Fibroblast of lung (primary cell): ENCODE results near the gene FAM13B. TPM values are rescaled to one million over a fixed set of nuclear protein-coding genes. Genes with fewer than 3 reads are reported as not detected.

Experiments used
- DNase-seq, 2 donors: peaks; one replicate each; pipeline versions ENCODE4 v3.0.0 to v3.0.0-alpha.2; 2010; ENCODE audit warnings: low read depth in 2 of 2
- H2AFZ ChIP-seq: 2 replicates; pipeline ENCODE4 v1.5.1; 2012; ENCODE audit warnings: low read length, control low read depth, inconsistent platforms
- H3K27ac ChIP-seq: 2 replicates; pipeline ENCODE4 v1.5.1; 2011; ENCODE audit warnings: low read length, control low read depth; ENCODE audit not compliant: insufficient read depth
- H3K27me3 ChIP-seq: 2 replicates; pipeline ENCODE4 v1.5.1; 2011; ENCODE audit warnings: mild to moderate bottlenecking, low read length; ENCODE audit not compliant: control insufficient read depth, insufficient read depth
- H3K36me3 ChIP-seq: 2 replicates; pipeline ENCODE4 v1.5.1; 2011; ENCODE audit warnings: low read length; ENCODE audit not compliant: control insufficient read depth, insufficient read depth
- H3K4me1 ChIP-seq: 2 replicates; pipeline ENCODE4 v1.5.1; 2011; ENCODE audit warnings: low read length; ENCODE audit not compliant: control insufficient read depth, insufficient read depth; ENCODE audit errors: extremely low read depth
- H3K4me2 ChIP-seq: 2 replicates; pipeline ENCODE4 v1.5.1; 2011; ENCODE audit warnings: low read length, control low read depth; ENCODE audit not compliant: insufficient read depth; ENCODE audit errors: extremely low read depth
- H3K4me3 ChIP-seq, 4 experiments: fragments of 200-600 bp in 1 of 4; sonication (generic) in 1 of 4; replicated peaks in 1 of 4; 2 replicates each; pipeline ENCODE4 v1.5.1; 2011 to 2016; ENCODE audit warnings: low read length in 4 of 4, low read depth in 3 of 4, mild to moderate bottlenecking in 3 of 4, control low read depth in 2 of 4, inconsistent platforms in 1 of 4, mixed read lengths in 1 of 4; ENCODE audit not compliant: insufficient read depth in 1 of 4; ENCODE audit errors: control extremely low read depth in 1 of 4
- H3K79me2 ChIP-seq: 2 replicates; pipeline ENCODE4 v1.5.1; 2012; ENCODE audit warnings: mild to moderate bottlenecking, low read length, inconsistent platforms; ENCODE audit not compliant: control insufficient read depth, insufficient read depth
- H3K9ac ChIP-seq: 2 replicates; pipeline ENCODE4 v1.5.1; 2011; ENCODE audit warnings: mild to moderate bottlenecking, low read length, control low read depth; ENCODE audit not compliant: insufficient read depth
- H3K9me3 ChIP-seq: 2 replicates; pipeline ENCODE4 v1.5.1; 2012; ENCODE audit warnings: low read depth, low read length; ENCODE audit not compliant: control insufficient read depth, insufficient read depth
- H4K20me1 ChIP-seq: 2 replicates; pipeline ENCODE4 v1.5.1; 2011; ENCODE audit warnings: low read length; ENCODE audit not compliant: control insufficient read depth, insufficient read depth; ENCODE audit errors: extremely low read depth
- CTCF ChIP-seq, 2 donors: IDR thresholded peaks in 1 of 2; conservative IDR thresholded peaks in 1 of 2; 1 replicate in 1 of 2; 2 replicates in 1 of 2; pipeline ENCODE4 v1.5.1; 2011 to 2012; ENCODE audit warnings: low read length in 2 of 2, control low read depth in 1 of 2, inconsistent platforms in 1 of 2, low read depth in 1 of 2, mild to moderate bottlenecking in 1 of 2
- EZH2 ChIP-seq: IDR thresholded peaks from 2 replicates; pipeline ENCODE4 v1.5.1; 2012; ENCODE audit warnings: low read length, control low read depth, mild to moderate bottlenecking; ENCODE audit errors: missing control alignments
- polyA plus RNA-seq, 2 donors: library from polyadenylated mRNA; depleted of rRNA in 1 of 2; stranded (reverse) in 1 of 2; unstranded in 1 of 2; fragments of >200 nt; gene quantifications; 2 replicates each; pipeline ENCODE4 v1.2.1, GENCODE V29; 2011 to 2012; ENCODE audit warnings: missing spikeins in 1 of 2
- total RNA-seq: library from RNA; depleted of rRNA; stranded (reverse); fragments of >200 nt; gene quantifications from 2 replicates; pipeline ENCODE4 v1.2.1, GENCODE V29; 2014

FAM13B gene
- total and polyA plus RNA-seq, 2 donors (not counting 1 experiment from before 2014, with no cell fraction given), result 20.7 to 25.1 TPM

- Histone ChIP-seq H4K20me1 (no peaks in the 10 kb centered on the region), H3K36me3 (no peaks in the 10 kb centered on the region), H3K27ac (no peak overlapping the region), H3K79me2 (no peaks in the 10 kb centered on the region), H3K9me3 (no peaks in the 10 kb centered on the region), H3K4me3 (no peak overlapping the region), H3K9ac (no peak overlapping the region), H2AFZ (no peak overlapping the region), H3K27me3 (no peaks in the 10 kb centered on the region), H3K4me2 (no peak overlapping the region), H3K4me1 (no peaks in the 10 kb centered on the region)
- TF ChIP-seq CTCF (conservative IDR thresholded peaks at IDR 0.05 in 1 of 2, IDR thresholded peaks at IDR 0.05 in 1 of 2; ENCODE audit: low read depth in 1 of 2, low read length in 2 of 2) (no peak), EZH2 (no peak)
- no peak for DNase-seq
These were observed 93.5 kb downstream of the FAM13B start for GRCh38 chr5:137939331-137939730.

DNA sequence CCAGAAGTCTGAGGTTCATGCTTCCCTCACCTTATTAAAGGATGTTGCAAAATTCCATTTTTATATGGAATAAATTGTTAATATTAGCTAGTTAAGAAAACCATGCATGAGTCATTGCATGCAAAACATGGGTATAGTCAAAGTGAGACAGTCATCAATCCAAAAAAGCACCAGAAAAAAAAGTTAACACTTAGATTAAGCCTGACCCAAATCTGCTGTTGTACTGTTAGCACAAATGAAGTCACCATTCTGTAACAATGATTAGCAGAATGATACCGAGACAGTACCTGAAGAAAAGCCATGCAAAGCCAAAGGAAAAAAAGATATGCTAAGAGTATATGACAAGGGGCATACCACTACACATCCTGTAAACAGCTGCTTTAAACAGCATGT is 94.1 kb downstream of the FAM13B start:
- no peaks in the 10 kb centered on the region for H3K4me1 ChIP-seq
- no peak overlapping the region for H2AFZ ChIP-seq
- no peak overlapping the region for H3K27ac ChIP-seq
- H3K27me3 ChIP-seq, result no peaks in the 10 kb centered on the region
- no peaks in the 10 kb centered on the region for H4K20me1 ChIP-seq
- no peak overlapping the region for H3K4me2 ChIP-seq
- H3K9ac ChIP-seq, result no peak overlapping the region
- no peak for TF ChIP-seq CTCF (conservative IDR thresholded peaks at IDR 0.05 in 1 of 2, IDR thresholded peaks at IDR 0.05 in 1 of 2; ENCODE audit: low read depth in 1 of 2, low read length in 2 of 2)
- no peak for TF ChIP-seq EZH2
- no peak overlapping the region for H3K4me3 ChIP-seq
- DNase-seq, result no peak
- no peaks in the 10 kb centered on the region for H3K36me3 ChIP-seq
- no peaks in the 10 kb centered on the region for H3K9me3 ChIP-seq
- no peaks in the 10 kb centered on the region for H3K79me2 ChIP-seq

GRCh38 chr5:137937994-137938750 is 94.7 kb downstream of the FAM13B start:
- H3K9ac ChIP-seq, result no peak overlapping the region
- H3K36me3 ChIP-seq, result no peaks in the 10 kb centered on the region
- H3K27ac ChIP-seq, result no peak overlapping the region
- no peak overlapping the region for H3K4me2 ChIP-seq
- H4K20me1 ChIP-seq, result no peaks in the 10 kb centered on the region
- no peak for DNase-seq
- no peak overlapping the region for H2AFZ ChIP-seq
- no peaks in the 10 kb centered on the region for H3K27me3 ChIP-seq
- H3K79me2 ChIP-seq, result no peaks in the 10 kb centered on the region
- H3K9me3 ChIP-seq, result no peaks in the 10 kb centered on the region
- H3K4me3 ChIP-seq, result no peak overlapping the region
- TF ChIP-seq CTCF (conservative IDR thresholded peaks at IDR 0.05 in 1 of 2, IDR thresholded peaks at IDR 0.05 in 1 of 2; ENCODE audit: low read depth in 1 of 2, low read length in 2 of 2) (no peak), EZH2 (no peak)
- H3K4me1 ChIP-seq, result no peaks in the 10 kb centered on the region
